Measurements from ENCODE around the gene ARHGEF2. TPM values are rescaled to one million over a fixed set of nuclear protein-coding genes. Genes with fewer than 3 reads are reported as not detected.
A peak's percentile ranks its signal among the peaks of the same experiment; 100 is the strongest.

The ARHGEF2 gene
- total RNA-seq, 1 donor from 2014 or later = 89.7 TPM

DNA sequence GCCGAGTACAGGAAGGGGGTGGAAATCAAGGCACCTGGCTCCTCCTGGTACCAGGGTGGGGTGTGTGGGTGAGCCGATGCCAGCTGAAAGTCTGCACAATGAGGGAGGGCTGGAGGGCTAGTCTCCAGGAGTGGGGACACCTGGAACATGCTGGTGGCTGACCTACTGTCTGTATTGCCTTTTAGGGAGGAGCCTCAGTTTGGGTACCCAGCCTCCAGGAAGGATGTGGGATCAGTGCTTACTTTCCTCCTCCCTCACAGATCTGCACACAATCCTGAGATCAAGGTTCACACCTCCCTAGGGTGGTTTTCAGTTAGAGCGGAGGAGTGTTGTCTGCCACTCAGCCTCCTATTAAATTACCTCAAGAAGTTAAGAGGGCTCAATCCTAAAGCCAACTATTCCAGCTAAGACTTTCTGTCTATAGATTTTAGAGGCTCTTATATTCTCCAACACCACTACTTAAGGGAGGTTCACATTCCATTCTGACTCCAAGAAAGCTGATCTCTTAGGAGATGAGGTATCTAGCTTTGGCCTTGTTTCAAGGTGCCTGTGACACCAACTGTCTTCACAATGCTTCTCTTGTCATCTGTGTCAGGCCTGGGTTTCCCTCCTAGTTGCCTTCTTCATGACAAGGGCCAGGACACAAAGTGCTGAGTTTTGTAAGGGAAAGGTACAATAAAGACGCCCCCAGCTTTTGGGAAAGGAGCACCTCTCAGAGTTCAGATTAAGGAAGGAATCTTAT is 26.7 kb upstream of the ARHGEF2 start:
- TF ChIP-seq, protein P1, sequence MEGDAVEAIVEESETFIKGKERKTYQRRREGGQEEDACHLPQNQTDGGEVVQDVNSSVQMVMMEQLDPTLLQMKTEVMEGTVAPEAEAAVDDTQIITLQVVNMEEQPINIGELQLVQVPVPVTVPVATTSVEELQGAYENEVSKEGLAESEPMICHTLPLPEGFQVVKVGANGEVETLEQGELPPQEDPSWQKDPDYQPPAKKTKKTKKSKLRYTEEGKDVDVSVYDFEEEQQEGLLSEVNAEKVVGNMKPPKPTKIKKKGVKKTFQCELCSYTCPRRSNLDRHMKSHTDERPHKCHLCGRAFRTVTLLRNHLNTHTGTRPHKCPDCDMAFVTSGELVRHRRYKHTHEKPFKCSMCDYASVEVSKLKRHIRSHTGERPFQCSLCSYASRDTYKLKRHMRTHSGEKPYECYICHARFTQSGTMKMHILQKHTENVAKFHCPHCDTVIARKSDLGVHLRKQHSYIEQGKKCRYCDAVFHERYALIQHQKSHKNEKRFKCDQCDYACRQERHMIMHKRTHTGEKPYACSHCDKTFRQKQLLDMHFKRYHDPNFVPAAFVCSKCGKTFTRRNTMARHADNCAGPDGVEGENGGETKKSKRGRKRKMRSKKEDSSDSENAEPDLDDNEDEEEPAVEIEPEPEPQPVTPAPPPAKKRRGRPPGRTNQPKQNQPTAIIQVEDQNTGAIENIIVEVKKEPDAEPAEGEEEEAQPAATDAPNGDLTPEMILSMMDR (conservative IDR thresholded peaks at IDR 0.05; ENCODE audit: low read depth, low read length) = no peak
- DNase-seq (ENCODE audit: low read depth) = no peak
- H3K4me3 ChIP-seq (ENCODE audit: low read depth, low read length) = no peak overlapping the region

DNA sequence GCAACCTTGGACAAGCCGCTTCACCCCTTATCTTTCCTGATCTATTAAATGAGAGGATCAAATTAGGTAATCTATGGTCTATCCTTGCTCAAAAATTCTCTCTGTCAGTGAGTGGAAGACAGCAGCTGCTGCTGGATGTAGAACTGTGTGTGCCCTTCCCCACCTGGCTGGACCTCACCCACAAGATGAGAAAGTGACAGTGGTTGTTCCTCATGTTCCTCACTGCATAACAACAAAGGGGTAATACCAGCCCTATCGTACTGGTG is 25.5 kb upstream of the ARHGEF2 start:
- TF ChIP-seq, protein P1 (conservative IDR thresholded peaks at IDR 0.05; ENCODE audit: low read depth, low read length) = no peak
- peak overlapping the region; percentile 36 for H3K4me3 ChIP-seq (ENCODE audit: low read depth, low read length)
- no peak for DNase-seq (ENCODE audit: low read depth)

DNA sequence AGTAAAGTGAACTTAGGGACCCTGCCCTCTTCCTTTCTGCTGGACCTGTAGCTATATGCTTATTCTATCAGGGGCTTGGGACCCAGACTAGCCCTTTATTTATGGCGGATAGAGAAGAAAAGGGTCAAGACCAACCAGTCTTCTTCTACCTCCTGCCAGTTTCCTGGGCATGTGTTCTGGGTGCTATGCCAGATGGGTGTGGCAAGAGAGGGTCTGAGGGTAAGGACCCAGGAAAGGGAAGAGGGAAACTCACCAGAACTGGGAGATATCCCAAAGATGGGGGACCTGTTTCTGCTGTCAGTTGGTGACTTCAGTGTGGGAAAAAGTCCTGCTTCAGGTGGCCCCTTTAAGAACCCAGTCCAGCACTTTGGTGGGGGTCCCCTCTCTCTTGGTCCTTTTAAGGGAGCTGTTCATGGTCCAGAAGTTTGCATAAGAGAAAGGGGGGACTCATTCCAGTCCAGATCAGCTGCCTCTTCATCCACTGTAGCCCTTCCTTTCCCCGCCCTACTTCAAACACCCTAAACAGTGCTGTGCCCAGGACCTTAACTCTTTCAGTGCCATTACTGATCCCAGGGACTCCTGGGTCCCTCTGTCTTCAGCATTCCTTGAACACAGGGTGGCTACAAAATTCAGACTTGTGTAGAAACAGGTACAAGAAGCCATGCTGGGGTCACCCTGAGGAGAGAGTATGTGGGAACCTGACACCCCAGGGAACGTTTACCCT is 24.0 kb upstream of the ARHGEF2 start:
- peak overlapping the region; percentile 48 for H3K4me3 ChIP-seq (ENCODE audit: low read depth, low read length)
- DNase-seq (ENCODE audit: low read depth) = no peak
- TF ChIP-seq, protein P1 (conservative IDR thresholded peaks at IDR 0.05; ENCODE audit: low read depth, low read length) = no peak

DNA sequence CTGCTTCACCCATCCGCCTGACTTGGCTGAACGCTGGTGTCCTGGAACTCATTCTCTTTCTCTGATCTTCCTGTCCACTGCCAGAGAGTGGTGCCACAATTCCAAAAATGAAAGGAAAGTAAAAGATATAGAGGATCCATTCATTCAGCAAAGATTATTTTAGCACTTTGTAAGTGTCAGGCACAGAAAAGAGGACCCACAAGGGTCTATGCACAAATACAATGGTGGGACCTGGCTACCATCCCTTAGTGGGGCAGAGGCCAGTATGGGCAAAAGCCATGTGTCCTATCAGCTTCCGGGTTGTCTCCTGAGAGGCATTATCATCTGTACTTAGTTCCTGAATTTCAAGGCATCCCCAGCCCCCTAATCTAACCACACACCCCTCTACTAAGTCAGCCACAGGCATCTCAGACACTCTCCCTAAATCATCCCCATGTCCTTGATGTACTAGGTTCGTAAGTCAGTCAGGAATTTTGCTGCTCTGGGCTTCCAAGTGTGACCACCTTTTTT is 23.4 kb upstream of the ARHGEF2 start:
- peak; percentile 25 for DNase-seq (ENCODE audit: low read depth)
- peak overlapping the region; percentile 48 for H3K4me3 ChIP-seq (ENCODE audit: low read depth, low read length)
- TF ChIP-seq, protein P1 (conservative IDR thresholded peaks at IDR 0.05; ENCODE audit: low read depth, low read length) = peak; percentile 31

DNA sequence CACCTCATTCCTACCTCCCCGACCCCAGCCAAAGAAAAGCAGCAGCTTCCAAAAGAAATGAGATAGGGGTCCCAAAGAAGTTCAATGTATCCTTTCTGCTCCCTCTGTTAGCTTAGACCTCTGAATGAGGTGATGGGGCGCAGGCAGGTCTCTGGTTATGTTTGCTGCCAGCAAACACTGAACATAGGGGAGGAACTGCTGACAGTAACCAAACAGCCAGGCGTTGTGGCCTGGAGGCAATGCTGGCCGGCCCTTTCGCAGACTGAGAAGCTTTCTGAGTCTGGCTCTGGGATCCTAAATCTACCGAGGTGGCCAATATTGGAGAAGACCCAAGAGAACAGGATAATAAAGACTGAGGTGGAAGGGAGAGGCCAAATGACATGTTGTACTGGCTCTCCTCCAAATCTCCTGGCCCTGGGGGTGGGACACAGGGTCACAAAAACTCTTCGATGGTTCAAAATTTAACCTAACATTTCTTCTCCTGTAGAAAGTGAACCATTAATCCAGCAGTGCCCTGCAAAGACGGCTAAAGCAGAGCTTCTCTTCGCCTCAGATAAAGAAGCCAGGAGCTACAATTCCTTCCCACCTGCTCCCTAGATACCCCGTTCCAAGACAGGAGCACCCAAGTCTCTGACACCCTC is 22.8 kb upstream of the ARHGEF2 start:
- no peak for DNase-seq (ENCODE audit: low read depth)
- TF ChIP-seq, protein P1 (conservative IDR thresholded peaks at IDR 0.05; ENCODE audit: low read depth, low read length) = no peak
- H3K4me3 ChIP-seq (ENCODE audit: low read depth, low read length) = peak overlapping the region; percentile 48

DNA sequence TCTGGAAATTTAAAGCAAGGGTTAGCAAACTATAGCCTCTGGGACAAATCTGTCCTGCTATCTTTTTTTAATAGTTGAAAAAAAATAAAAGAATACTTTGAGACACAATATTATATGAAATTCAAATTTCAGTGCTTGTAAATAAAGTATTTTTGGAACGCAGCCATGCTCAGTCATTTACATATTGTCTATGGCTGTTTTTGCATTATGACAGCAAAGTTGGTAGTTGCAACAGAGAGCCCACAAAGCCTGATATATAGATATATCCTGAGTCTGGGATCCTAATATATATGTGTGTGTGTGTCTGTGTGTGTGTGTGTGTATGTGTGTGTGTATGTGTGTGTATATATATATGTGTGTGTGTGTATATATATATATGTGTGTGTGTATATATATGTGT is 21.6 kb upstream of the ARHGEF2 start:
- no peak for DNase-seq (ENCODE audit: low read depth)
- TF ChIP-seq, protein P1 (conservative IDR thresholded peaks at IDR 0.05; ENCODE audit: low read depth, low read length) = no peak
- H3K4me3 ChIP-seq (ENCODE audit: low read depth, low read length) = no peak overlapping the region
